HepG2 (cell line): ENCODE data around the gene CFL1. TPM values are rescaled to one million over a fixed set of nuclear protein-coding genes. Genes with fewer than 3 reads are reported as not detected.

Experiments
- CCDC6 ChIP-seq: sonication (generic); formaldehyde crosslinking; IDR thresholded peaks from 2 replicates; pipeline ENCODE4 v1.8.1; 2022; ENCODE audit warnings: mild to moderate bottlenecking, missing genetic modification reagents, moderate library complexity
- CREBL2 ChIP-seq: sonication (generic); formaldehyde crosslinking; IDR thresholded peaks from 2 replicates; pipeline ENCODE4 v1.8.1; 2023; ENCODE audit warnings: missing genetic modification reagents, mild to moderate bottlenecking, borderline replicate concordance
- GMEB1 ChIP-seq: sonication (generic); formaldehyde crosslinking; IDR thresholded peaks from 2 replicates; pipeline ENCODE4 v1.5.1; 2020; ENCODE audit warnings: missing genetic modification reagents, mild to moderate bottlenecking, borderline replicate concordance
- GPN1 ChIP-seq: sonication (generic); formaldehyde crosslinking; IDR thresholded peaks from 2 replicates; pipeline ENCODE4 v1.5.1; 2020; ENCODE audit warnings: missing genetic modification reagents, borderline replicate concordance
- HIVEP1 ChIP-seq: sonication (generic); formaldehyde crosslinking; IDR thresholded peaks from 2 replicates; pipeline ENCODE4 v1.4.0; 2020; ENCODE audit warnings: mild to moderate bottlenecking, missing genetic modification reagents
- KLF13 ChIP-seq: sonication (generic); formaldehyde crosslinking; IDR thresholded peaks from 2 replicates; pipeline ENCODE4 v1.4.0; 2020; ENCODE audit warnings: mild to moderate bottlenecking, missing genetic modification reagents
- MIXL1 ChIP-seq: IDR thresholded peaks from 2 replicates; pipeline ENCODE4 v1.6.1; 2016
- NR2F2 ChIP-seq: IDR thresholded peaks from 2 replicates; pipeline ENCODE4 v1.6.1; 2012; ENCODE audit warnings: low read depth, inconsistent platforms, borderline replicate concordance
- POLR2A ChIP-seq, 2 experiments: IDR thresholded peaks; 2 replicates each; pipeline ENCODE4 v1.6.1; 2011; ENCODE audit warnings: low read depth in 2 of 2, low read length in 2 of 2, mild to moderate bottlenecking in 1 of 2, moderate library complexity in 1 of 2; ENCODE audit not compliant: insufficient read depth in 1 of 2
- POLR2AphosphoS5 ChIP-seq: IDR thresholded peaks from 2 replicates; pipeline ENCODE4 v1.6.1; 2012; ENCODE audit warnings: low read depth, low read length
- RARG ChIP-seq: sonication (generic); formaldehyde crosslinking; IDR thresholded peaks from 2 replicates; pipeline ENCODE4 v1.4.0; 2020; ENCODE audit warnings: low read depth, mild to moderate bottlenecking, missing genetic modification reagents
- RORA ChIP-seq: sonication (generic); formaldehyde crosslinking; IDR thresholded peaks from 2 replicates; pipeline ENCODE4 v1.5.0; 2020; ENCODE audit warnings: mild to moderate bottlenecking, missing genetic modification reagents, moderate library complexity
- SRF ChIP-seq: IDR thresholded peaks from 2 replicates; pipeline ENCODE4 v1.6.1; 2011; ENCODE audit warnings: mild to moderate bottlenecking, low read depth, low read length, moderate library complexity
- TFDP2 ChIP-seq: sonication (generic); formaldehyde crosslinking; IDR thresholded peaks from 2 replicates; pipeline ENCODE4 v1.4.0; 2020; ENCODE audit warnings: missing genetic modification reagents
- UBTF ChIP-seq: sonication (generic); formaldehyde crosslinking; IDR thresholded peaks from 2 replicates; pipeline ENCODE4 v1.4.0; 2020; ENCODE audit warnings: mild to moderate bottlenecking, missing genetic modification reagents
- ZNF570 ChIP-seq: sonication (generic); formaldehyde crosslinking; IDR thresholded peaks from 2 replicates; pipeline ENCODE4 v1.4.0; 2020; ENCODE audit warnings: mild to moderate bottlenecking, missing genetic modification reagents, borderline replicate concordance
- ZNF589 ChIP-seq: sonication (generic); formaldehyde crosslinking; conservative IDR thresholded peaks from 2 replicates; pipeline ENCODE4 v1.8.0; 2022; ENCODE audit warnings: mild to moderate bottlenecking, moderate library complexity, missing genetic modification reagents
- ZNF609 ChIP-seq: sonication (generic); formaldehyde crosslinking; IDR thresholded peaks from 2 replicates; pipeline ENCODE4 v1.4.0; 2020; ENCODE audit warnings: mild to moderate bottlenecking, missing genetic modification reagents, borderline replicate concordance
- ZNF788 ChIP-seq: sonication (generic); formaldehyde crosslinking; IDR thresholded peaks from 2 replicates; pipeline ENCODE4 v1.5.0; 2020; ENCODE audit warnings: mild to moderate bottlenecking, missing genetic modification reagents, borderline replicate concordance
- polyA plus RNA-seq, 8 experiments: library from polyadenylated mRNA; depleted of rRNA in 3 of 8; stranded (reverse) in 7 of 8; unstranded in 1 of 8; fragments of >200 nt; fragmentation: Illumina TruSeq in 4 of 8; extraction: Trizol in 4 of 8; gene quantifications; 2 replicates each; pipeline versions ENCODE4 v1.2.1 to v1.2.3, GENCODE V29; 2011 to 2016; ENCODE audit warnings: low read depth in 4 of 8, missing spikeins in 1 of 8, mixed read lengths in 1 of 8; ENCODE audit not compliant: insufficient read depth in 1 of 8
- total RNA-seq, 5 experiments: library from RNA; depleted of rRNA; stranded (reverse); fragments of >200 nt; fragmentation: Illumina TruSeq; extraction: Trizol; gene quantifications; 2 replicates each; pipeline ENCODE4 v1.2.3, GENCODE V29; 2016; ENCODE audit warnings: low read depth in 1 of 5

Gene CFL1
- total and polyA plus RNA-seq, 2 of the 13 experiments (the other 11 are each of a cell fraction or from before 2014, with no cell fraction given) = 379 to 383 TPM

GRCh38 chr11:65859095-65859811, 1.3 kb upstream of the CFL1 start (continued):
- TF ChIP-seq CCDC6 (0 out of 2 replicates have a peak, but pooled peaks have one; percentile 43), UBTF (CRISPR knock-in tag) (no peak), RORA (CRISPR knock-in tag) (no peak), TFDP2 (CRISPR knock-in tag) (peak; percentile 66), GPN1 (no peak), ZNF788 (0 out of 2 replicates have a peak, but pooled peaks have one; percentile 37), NR2F2 (no peak), MIXL1 (CRISPR knock-in tag) (no peak), CREBL2 (CRISPR knock-in tag) (0 out of 2 replicates have a peak, but pooled peaks have one; percentile 38), ZNF570 (CRISPR knock-in tag) (no peak), ZNF589 (CRISPR knock-in tag) (no peak), GMEB1 (peak; percentile 50), POLR2A (IDR thresholded peaks at IDR 0.05; ENCODE audit: insufficient read depth in 1 of 2, low read depth in 2 of 2, low read length in 2 of 2) (peak in 1 of 2 experiments; percentile 88; a peak in 2 of 4 replicates), KLF13 (CRISPR knock-in tag) (0 out of 2 replicates have a peak, but pooled peaks have one; percentile 7), HIVEP1 (CRISPR knock-in tag) (0 out of 2 replicates have a peak, but pooled peaks have one; percentile 10), ZNF609 (no peak), RARG (CRISPR knock-in tag) (no peak), POLR2AphosphoS5 (peak; percentile 82), SRF (peak; percentile 98)
